T-cell (primary cell): ENCODE data around the gene DCAF5. TPM values are rescaled to one million over a fixed set of nuclear protein-coding genes. Genes with fewer than 3 reads are reported as not detected.
"Not testable (repeated sequence)": the region's sequence is repeated elsewhere in the genome, so short reads cannot be mapped to it uniquely, and the experiment has no call there.

Experiments
- ATAC-seq, 4 experiments: fragments of 200-7000 bp in 3 of 4; fragments of 150-1000 bp in 1 of 4; cut with Tn5 transposase; replicated peaks in 1 of 4; 1 replicate in 3 of 4; 2 replicates in 1 of 4; pipeline ENCODE4 v1.10.0; 2021; ENCODE audit warnings: moderate library complexity in 3 of 4, mild to moderate bottlenecking in 2 of 4, moderate number of reproducible peaks in 1 of 4
- CTCF ChIA-PET, 2 donors: fragments of 300-600 bp; sonication (Branson Sonifier 250); formaldehyde crosslinking; loops; one replicate each; lab custom pipeline; 2022; ENCODE audit warnings: antibody characterized with exemption in 2 of 2; lab: Charles Lee
- POLR2A ChIA-PET, 2 donors: fragments of 300-600 bp; sonication (Branson Sonifier 250); formaldehyde crosslinking; loops; one replicate each; lab custom pipeline; 2022; ENCODE audit warnings: antibody characterized with exemption in 2 of 2; lab: Charles Lee
- DNase-seq, 35 experiments: peaks; one replicate each; pipeline versions ENCODE4 v3.0.0 to v3.0.0-alpha.2; 2013 to 2023
- H3K27ac ChIP-seq: one replicate; pipeline ENCODE4 v1.5.1; 2013; ENCODE audit warnings: low read length
- H3K27me3 ChIP-seq, 2 experiments: replicated peaks in 1 of 2; 1 replicate in 1 of 2; 2 replicates in 1 of 2; pipeline versions ENCODE4 v1.6.1 to v1.7.0; 2013; ENCODE audit warnings: low read length in 1 of 2, mixed read lengths in 1 of 2; ENCODE audit not compliant: control insufficient read depth in 2 of 2, insufficient read depth in 2 of 2; ENCODE audit errors: extremely low read depth in 1 of 2
- H3K36me3 ChIP-seq, 2 donors: 1 replicate in 1 of 2; 2 replicates in 1 of 2; pipeline versions ENCODE4 v1.6.1 to v1.7.0; 2013; ENCODE audit warnings: low read length in 1 of 2; ENCODE audit not compliant: control insufficient read depth in 2 of 2, insufficient read depth in 1 of 2; ENCODE audit errors: extremely low read depth in 1 of 2
- H3K4me1 ChIP-seq, 2 experiments: 1 replicate in 1 of 2; 2 replicates in 1 of 2; pipeline versions ENCODE4 v1.6.1 to v1.7.0; 2013; ENCODE audit warnings: low read length in 2 of 2, mixed read lengths in 1 of 2; ENCODE audit not compliant: insufficient read depth in 2 of 2, control insufficient read depth in 1 of 2; ENCODE audit errors: extremely low read depth in 1 of 2
- H3K4me3 ChIP-seq, 2 donors: 1 replicate in 1 of 2; 2 replicates in 1 of 2; pipeline versions ENCODE4 v1.5.1 to v1.7.0; 2013; ENCODE audit warnings: mild to moderate bottlenecking in 2 of 2, low read length in 1 of 2, moderate library complexity in 1 of 2; ENCODE audit not compliant: control insufficient read depth in 1 of 2; ENCODE audit errors: extremely low read depth in 1 of 2
- H3K9me3 ChIP-seq: 2 replicates; pipeline ENCODE4 v1.7.0; 2013
- H3K27ac Mint-ChIP-seq, 2 donors: one replicate each; pipeline ENCODE4 v1.8.0; 2020 to 2021; ENCODE audit warnings: mild to moderate bottlenecking in 2 of 2, mixed read lengths in 2 of 2
- H3K27me3 Mint-ChIP-seq, 2 donors: one replicate each; pipeline ENCODE4 v1.8.0; 2021 to 2022; ENCODE audit warnings: mixed read lengths in 2 of 2
- H3K36me3 Mint-ChIP-seq: one replicate; pipeline ENCODE4 v1.8.0; 2021; ENCODE audit warnings: mixed read lengths
- H3K4me1 Mint-ChIP-seq, 3 donors: one replicate each; pipeline ENCODE4 v1.8.0; 2020 to 2022; ENCODE audit warnings: mixed read lengths in 3 of 3, mild to moderate bottlenecking in 1 of 3
- H3K4me3 Mint-ChIP-seq, 3 donors: one replicate each; pipeline ENCODE4 v1.8.0; 2020 to 2022; ENCODE audit warnings: mild to moderate bottlenecking in 3 of 3, mixed read lengths in 3 of 3, moderate library complexity in 3 of 3
- H3K9me3 Mint-ChIP-seq, 3 donors: one replicate each; pipeline ENCODE4 v1.8.0; 2020 to 2022; ENCODE audit warnings: mixed read lengths in 3 of 3
- WGBS: methylation state at CpG from one replicate; pipeline ENCODE4 v1.1.5; 2013; ENCODE audit warnings: missing lambda C conversion rate; ENCODE audit not compliant: insufficient coverage; 5-methylcytosine and 5-hydroxymethylcytosine counted together
- total RNA-seq, 35 experiments: library from RNA in 6 of 35; stranded (reverse) in 6 of 35; fragments of 120-200 nt in 1 of 35; gene quantifications; one replicate each; pipeline versions ENCODE4 v1.2.1 to v1.2.4 and lab custom pipeline; 2013 to 2026

Gene DCAF5
- total RNA-seq, 5 donors from 2014 or later (not counting 1 experiment from before 2014, with no cell fraction given), result 60.3 to 80.8 (median 64.2) TPM

DNA sequence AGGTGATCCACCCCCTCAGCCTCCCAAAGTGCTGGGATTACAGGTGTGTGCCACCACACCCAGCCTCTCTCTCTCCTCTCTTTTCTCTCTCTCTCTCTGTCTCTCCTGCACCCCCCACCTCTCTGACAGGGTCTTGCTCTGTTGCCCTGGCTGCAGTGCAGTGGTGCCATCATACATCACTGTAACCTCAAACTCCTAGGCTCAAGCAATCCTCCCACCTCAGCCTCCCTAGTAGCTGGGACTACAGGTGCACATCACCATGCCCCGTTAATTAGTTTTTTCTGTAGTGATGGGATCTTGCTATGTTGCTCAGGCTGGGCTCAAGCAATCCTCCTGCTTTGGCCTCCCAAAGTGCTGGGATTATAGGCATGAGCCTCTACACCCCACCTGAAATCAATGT, 29.7 kb upstream of the DCAF5 start:
- POLR2A ChIA-PET, result interaction anchor here in 1 of 2 donors (0.6 kb wide), 1 partner anchor 13 kb away, joined by 4 read pairs; no protein-coding TSS in a partner anchor
- H3K9me3 ChIP-seq, H3K27me3 Mint-ChIP-seq, H3K9me3 Mint-ChIP-seq, H3K27ac Mint-ChIP-seq, H3K27me3 ChIP-seq, H3K27ac ChIP-seq, CTCF ChIA-PET, H3K4me3 Mint-ChIP-seq, H3K36me3 ChIP-seq, DNase-seq, H3K4me1 ChIP-seq, ATAC-seq, H3K4me3 ChIP-seq, H3K4me1 Mint-ChIP-seq, H3K36me3 Mint-ChIP-seq: not testable (repeated sequence)
- no CpG with 5 or more reads among the region's 1 CpG for WGBS

GRCh38 chr14:69181491-69181890, 28.6 kb upstream of the DCAF5 start:
- Histone ChIP-seq H3K9me3 (no peaks in the 10 kb centered on the region), H3K4me1 (no peaks in the 10 kb centered on the region), H3K27me3 (peaks cover 0 to 5% of the 10 kb centered on the region in 2 experiments), H3K4me3 (no peak overlapping the region), H3K27ac (no peak overlapping the region), H3K36me3 (no peaks in the 10 kb centered on the region)
- DNase-seq (no peak), ATAC-seq (no peak)
- Mint-ChIP-seq H3K27me3 (peaks cover 0 to 6% of the 10 kb centered on the region in 2 donors), H3K36me3 (no peaks in the 10 kb centered on the region), H3K4me1 (no peaks in the 10 kb centered on the region), H3K4me3 (no peak overlapping the region), H3K27ac (no peak overlapping the region), H3K9me3 (no peaks in the 10 kb centered on the region)
- ChIA-PET POLR2A (no interaction called here), CTCF (interaction anchor here in 1 of 2 donors (0.8 kb wide), 1 partner anchor 15 kb away, joined by 3 read pairs; no protein-coding TSS in a partner anchor)

GRCh38 chr14:69175130-69175529, 22.2 kb upstream of the DCAF5 start:
- H3K4me1 ChIP-seq, result no peaks in the 10 kb centered on the region
- Mint-ChIP-seq H3K4me3 (no peak overlapping the region), H3K27me3 (no peaks in the 10 kb centered on the region), H3K27ac (no peak overlapping the region), H3K9me3 (no peaks in the 10 kb centered on the region), H3K36me3 (no peaks in the 10 kb centered on the region), H3K4me1 (no peaks in the 10 kb centered on the region)
- H3K4me3 ChIP-seq, result no peak overlapping the region
- no peak overlapping the region for H3K27ac ChIP-seq
- H3K27me3 ChIP-seq, result no peaks in the 10 kb centered on the region
- CTCF ChIA-PET, result no interaction called here
- DNase-seq, result no peak
- POLR2A ChIA-PET, result no interaction called here
- ATAC-seq, result no peak
- no peaks in the 10 kb centered on the region for H3K9me3 ChIP-seq
- H3K36me3 ChIP-seq, result no peaks in the 10 kb centered on the region

DNA sequence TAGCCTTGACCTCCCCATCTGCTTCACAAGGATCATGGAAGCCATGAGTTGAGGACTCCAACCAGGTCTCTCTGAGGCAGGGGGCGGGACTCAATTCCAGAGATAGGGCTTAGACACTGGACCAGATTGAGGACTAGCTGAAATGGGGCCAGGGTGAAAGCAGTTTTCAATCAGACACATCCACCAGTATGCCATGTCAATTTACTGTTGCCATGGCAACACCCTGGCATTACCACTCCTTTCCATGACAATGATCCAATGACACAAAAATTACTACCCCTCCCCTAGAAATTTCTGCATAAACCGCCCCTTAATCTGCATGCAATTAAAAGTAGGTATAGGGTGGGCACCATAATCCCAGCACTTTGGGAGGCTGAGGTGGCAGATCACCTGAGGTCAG, 18.6 kb upstream of the DCAF5 start:
- DNase-seq (no peak), ATAC-seq (no peak)
- Mint-ChIP-seq H3K36me3 (no peaks in the 10 kb centered on the region), H3K9me3 (no peaks in the 10 kb centered on the region), H3K4me1 (no peaks in the 10 kb centered on the region), H3K4me3 (no peak overlapping the region), H3K27me3 (no peaks in the 10 kb centered on the region), H3K27ac (no peak overlapping the region)
- Histone ChIP-seq H3K4me3 (no peak overlapping the region), H3K36me3 (no peaks in the 10 kb centered on the region), H3K27ac (no peak overlapping the region), H3K9me3 (no peaks in the 10 kb centered on the region), H3K4me1 (no peaks in the 10 kb centered on the region), H3K27me3 (no peaks in the 10 kb centered on the region)
- WGBS, result 88% methylated on average over 1 of the region's 2 CpGs
- ChIA-PET CTCF (no interaction called here), POLR2A (no interaction called here)

DNA sequence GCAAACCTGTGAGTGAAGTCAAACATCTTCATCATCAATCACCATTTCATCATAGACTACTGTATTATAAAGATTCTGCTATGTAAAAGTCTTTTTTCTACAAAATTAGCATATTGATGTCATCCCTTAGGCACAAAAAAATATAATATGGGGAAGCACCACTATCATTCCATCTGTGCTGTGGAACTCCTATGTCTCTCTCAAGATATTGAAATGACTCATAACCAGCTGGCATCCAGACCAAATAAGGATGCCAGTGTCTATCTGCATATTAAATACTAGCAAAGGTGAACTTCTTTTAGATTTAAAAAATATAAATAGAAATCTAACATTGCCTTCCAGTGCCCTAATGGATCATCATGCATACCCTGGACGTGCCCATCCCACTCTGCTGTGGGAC, 17.9 kb upstream of the DCAF5 start:
- H3K27me3 ChIP-seq, result no peaks in the 10 kb centered on the region
- no peak overlapping the region for H3K27ac ChIP-seq
- Mint-ChIP-seq H3K4me3 (no peak overlapping the region), H3K4me1 (no peaks in the 10 kb centered on the region), H3K36me3 (no peaks in the 10 kb centered on the region), H3K27ac (no peak overlapping the region), H3K9me3 (peaks cover 0 to 2% (median 0%) of the 10 kb centered on the region in 3 donors), H3K27me3 (no peaks in the 10 kb centered on the region)
- CTCF ChIA-PET, result no interaction called here
- no peaks in the 10 kb centered on the region for H3K9me3 ChIP-seq
- POLR2A ChIA-PET, result no interaction called here
- 60% methylated on average over 1 of the region's 1 CpG for WGBS
- no peaks in the 10 kb centered on the region for H3K4me1 ChIP-seq
- DNase-seq, result no peak
- no peaks in the 10 kb centered on the region for H3K36me3 ChIP-seq
- H3K4me3 ChIP-seq, result no peak overlapping the region
- no peak for ATAC-seq

DNA sequence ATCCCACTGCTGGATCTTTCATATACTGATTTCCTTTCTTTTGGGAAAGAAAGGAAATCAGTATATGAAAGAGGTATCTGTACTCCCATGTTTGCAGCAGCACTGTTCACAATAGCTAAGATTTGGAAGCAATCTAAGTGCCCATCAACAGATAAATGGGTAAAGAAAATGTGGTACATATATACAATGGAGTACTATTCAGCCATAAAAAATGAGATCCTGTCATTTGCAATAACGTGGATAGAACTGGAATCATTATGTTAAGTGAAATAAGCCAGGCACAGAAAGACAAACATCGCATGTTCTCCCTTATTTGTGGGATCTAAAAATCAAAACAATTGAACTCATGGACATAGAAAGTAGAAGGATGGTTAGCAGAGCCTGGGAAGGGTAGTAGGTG, 12.9 kb upstream of the DCAF5 start:
- not testable (repeated sequence) for H3K27ac ChIP-seq, H3K27me3 ChIP-seq, H3K4me3 Mint-ChIP-seq

GRCh38 chr14:69161590-69161989, 8.7 kb upstream of the DCAF5 start:
- peaks cover 5 to 28% of the 10 kb centered on the region in 2 donors for H3K27me3 Mint-ChIP-seq
- Histone ChIP-seq H3K27ac (no peak overlapping the region), H3K27me3 (peaks cover 0 to 7% of the 10 kb centered on the region in 2 experiments), H3K4me3 (no peak overlapping the region), H3K9me3 (no peaks in the 10 kb centered on the region), H3K4me1 (no peaks in the 10 kb centered on the region), H3K36me3 (no peaks in the 10 kb centered on the region)
- H3K9me3 Mint-ChIP-seq, result peaks cover 4 to 28% (median 4%) of the 10 kb centered on the region in 3 donors
- peaks cover 7% of the 10 kb centered on the region for H3K36me3 Mint-ChIP-seq
- DNase-seq, result no peak
- no peak for ATAC-seq
- ChIA-PET POLR2A (no interaction called here), CTCF (no interaction called here)
- H3K27ac Mint-ChIP-seq, result no peak overlapping the region
- no CpG with 5 or more reads among the region's 1 CpG for WGBS
- no peak overlapping the region for H3K4me3 Mint-ChIP-seq
- H3K4me1 Mint-ChIP-seq, result no peaks in the 10 kb centered on the region

More for the DNA sequence above, 12.9 kb upstream of the DCAF5 start:
- ChIA-PET CTCF (interaction anchor here in 1 of 2 donors (0.6 kb wide), 1 partner anchor 27 kb away, joined by 6 read pairs; no protein-coding TSS in a partner anchor), POLR2A (interaction anchor here in 1 of 2 donors (0.6 kb wide), 1 partner anchor 1226 kb away, joined by 6 read pairs; no protein-coding TSS in a partner anchor)
- not testable (repeated sequence) for H3K4me1 ChIP-seq, H3K36me3 ChIP-seq, H3K36me3 Mint-ChIP-seq, ATAC-seq, H3K9me3 ChIP-seq, H3K4me3 ChIP-seq, H3K4me1 Mint-ChIP-seq, DNase-seq, H3K27ac Mint-ChIP-seq
- Mint-ChIP-seq H3K9me3 (peaks cover 4 to 28% (median 4%) of the 10 kb centered on the region in 3 donors), H3K27me3 (peaks cover 5 to 13% of the 10 kb centered on the region in 2 donors)
- 66% methylated on average over 2 of the region's 2 CpGs for WGBS
